HG02763 (cell line): ENCODE results near the gene TMEM205.

Experiments used
- ATAC-seq: cut with Tn5 transposase; IDR thresholded peaks from one replicate; pipeline ENCODE4 v1.9.1; 2021; ENCODE audit warnings: mild to moderate bottlenecking, moderate library complexity; ENCODE audit not compliant: unreplicated experiment

TMEM205 gene

DNA sequence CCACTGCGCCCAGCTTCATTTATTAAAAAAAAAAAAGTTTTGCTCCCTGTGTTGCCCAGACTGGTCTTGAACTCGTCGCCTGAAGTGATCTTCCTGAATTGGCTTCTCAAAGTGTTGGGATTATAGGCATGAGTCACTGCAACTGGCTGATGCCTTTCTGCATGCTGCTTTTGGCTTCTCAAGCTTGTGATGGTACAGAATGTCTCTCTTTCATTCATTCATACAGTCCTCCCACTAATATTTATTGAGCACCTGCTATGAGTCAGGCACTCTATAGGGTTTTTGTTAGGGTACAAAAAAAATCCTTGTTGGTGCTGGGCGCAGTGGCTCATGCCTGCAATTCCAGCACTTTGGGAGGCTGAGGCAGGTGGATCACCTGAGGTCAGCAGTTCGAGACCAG is 41.1 kb downstream of the TMEM205 start:
- ATAC-seq = no peak

DNA sequence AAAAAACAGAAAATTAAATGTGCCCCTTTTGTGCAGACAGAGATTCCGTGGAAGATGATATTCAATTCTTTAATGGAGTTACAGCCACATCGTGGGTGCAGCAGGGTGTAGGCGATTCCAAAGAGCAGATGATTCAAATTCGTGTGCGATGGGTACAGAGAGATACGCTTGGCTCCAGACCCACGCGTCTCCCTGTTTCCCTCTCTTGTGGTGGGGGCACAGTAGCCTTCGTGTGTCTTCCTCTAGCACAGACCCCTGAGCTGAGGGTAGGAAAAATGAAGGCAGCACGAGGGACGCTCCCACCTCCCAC is 45.3 kb downstream of the TMEM205 start:
- ATAC-seq = no peak

GRCh38 chr19:11299946-11300810 is 45.9 kb downstream of the TMEM205 start:
- ATAC-seq = no peak

DNA sequence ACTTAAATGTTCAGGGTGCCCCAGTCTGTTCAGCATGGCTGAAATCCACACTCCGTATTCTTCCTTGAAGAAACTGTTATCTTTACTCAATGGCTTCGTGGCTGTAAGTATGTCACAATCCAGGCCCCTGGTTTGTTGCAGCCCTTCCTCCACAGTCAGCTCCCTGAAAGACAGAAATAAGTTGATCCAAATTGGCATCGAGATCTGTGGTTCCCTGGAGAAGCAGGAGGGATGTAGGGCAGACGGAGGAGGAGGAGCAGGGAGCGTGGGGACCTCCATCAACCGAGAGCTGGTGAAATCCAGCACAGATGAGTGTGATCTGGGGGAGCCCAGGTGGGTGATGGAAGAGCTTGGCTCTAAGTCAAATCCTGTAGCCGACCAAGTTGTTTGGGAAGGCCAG is 49.8 kb downstream of the TMEM205 start:
- no peak for ATAC-seq

DNA sequence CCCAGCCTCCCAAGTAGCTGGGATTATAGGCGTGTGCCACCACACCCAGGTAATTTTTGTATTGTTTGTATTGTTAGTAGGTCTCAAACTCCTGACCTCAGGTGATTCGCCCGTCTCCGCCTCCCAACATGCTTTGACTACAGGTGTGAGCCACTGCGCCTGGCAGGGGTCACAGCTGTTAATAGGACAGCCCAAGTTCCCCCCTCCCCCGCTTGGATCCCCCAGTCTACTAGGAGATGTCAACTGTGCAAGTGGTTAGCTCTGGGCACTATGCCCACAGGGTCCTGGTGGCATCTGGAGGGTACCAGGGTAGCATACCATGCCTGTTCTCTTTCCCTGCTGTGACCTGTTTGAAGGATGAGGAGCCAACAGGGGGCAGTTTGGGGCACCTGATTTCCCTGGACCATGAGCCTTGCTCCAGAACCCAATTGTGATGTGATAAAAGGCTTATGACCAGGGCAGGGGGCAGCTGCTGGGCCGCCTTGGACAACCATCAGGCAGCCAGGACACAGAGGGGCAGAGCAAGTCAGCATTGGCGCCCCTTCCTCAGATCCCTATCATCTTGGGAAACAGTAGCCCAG is 50.3 kb downstream of the TMEM205 start, which contains the start of gene TSPAN16:
Gene TSPAN16, plus strand, starts transcription at position 496 of the 581 bp plus-strand sequence. CDS start 138 bp downstream, outside the sequence.
- no peak for ATAC-seq

DNA sequence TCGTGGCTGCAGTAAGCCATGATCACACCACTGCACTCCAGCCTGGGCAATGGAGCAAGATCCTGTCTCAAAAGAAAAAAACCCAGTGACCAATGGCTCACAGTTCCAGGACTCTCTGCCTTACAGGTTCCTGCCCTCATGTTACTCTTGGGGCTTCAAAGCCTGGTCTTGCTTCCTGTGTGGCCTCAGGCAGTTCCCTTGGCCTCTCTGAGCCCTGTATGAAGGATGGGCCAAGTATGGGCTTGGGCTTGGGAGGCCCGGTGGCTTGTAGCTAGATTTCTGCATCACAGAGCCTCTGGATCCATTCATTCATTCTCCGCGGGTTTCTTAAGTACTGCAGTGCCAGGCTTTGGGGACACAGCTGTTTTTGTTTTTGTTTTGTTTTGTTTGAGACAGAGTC is 50.9 kb downstream of the TMEM205 start:
- no peak for ATAC-seq

GRCh38 chr19:11293433-11294389 is 52.4 kb downstream of the TMEM205 start:
- ATAC-seq = no peak
